Gastrocnemius medialis (tissue), 4 donors: Measurements from ENCODE around the gene EBNA1BP2. TPM values are rescaled to one million over a fixed set of nuclear protein-coding genes. Genes with fewer than 3 reads are reported as not detected.
"Not testable (repeated sequence)": the region's sequence is repeated elsewhere in the genome, so short reads cannot be mapped to it uniquely, and the experiment has no call there.

Source experiments
- ATAC-seq, 2 donors: fragments of 150-250 bp; one replicate each; pipeline ENCODE4 v1.9.1; 2016
- DNase-seq, 2 donors: peaks; one replicate each; pipeline ENCODE4 v3.0.0-alpha.2; 2019
- H3K27ac ChIP-seq, 4 donors: fragments of 200-600 bp; sonication (generic); 1 replicate in 1 of 4; 2 replicates in 3 of 4; pipeline ENCODE4 v1.5.1; 2016 to 2018; ENCODE audit warnings: mild to moderate bottlenecking in 2 of 4, moderate library complexity in 1 of 4
- H3K27me3 ChIP-seq, 3 donors: fragments of 200-600 bp; sonication (generic) in 2 of 3; 1 replicate in 1 of 3; 2 replicates in 2 of 3; pipeline versions ENCODE4 v1.5.1 to v1.6.0; 2016 to 2019; ENCODE audit warnings: mild to moderate bottlenecking in 1 of 3, moderate library complexity in 1 of 3
- H3K36me3 ChIP-seq, 2 donors: fragments of 200-600 bp; sonication (generic) in 1 of 2; one replicate each; pipeline ENCODE4 v1.5.1; 2017 to 2018
- H3K4me1 ChIP-seq, 2 donors: fragments of 200-600 bp; sonication (generic) in 1 of 2; one replicate each; pipeline ENCODE4 v1.5.1; 2016 to 2017; ENCODE audit warnings: mild to moderate bottlenecking in 2 of 2
- H3K4me3 ChIP-seq, 4 donors: fragments of 200-600 bp; sonication (generic) in 3 of 4; 1 replicate in 1 of 4; 2 replicates in 3 of 4; pipeline ENCODE4 v1.5.1; 2016 to 2019; ENCODE audit warnings: mild to moderate bottlenecking in 2 of 4
- H3K9me3 ChIP-seq, 3 donors: fragments of 200-600 bp; sonication (generic) in 2 of 3; 1 replicate in 1 of 3; 2 replicates in 2 of 3; pipeline ENCODE4 v1.5.1; 2016 to 2019
- CTCF ChIP-seq, 5 experiments: fragments of 450-650 bp in 3 of 5; fragments of 200-600 bp in 2 of 5; sonication (generic) in 2 of 5; IDR thresholded peaks in 4 of 5; conservative IDR thresholded peaks in 1 of 5; 1 replicate in 4 of 5; 2 replicates in 1 of 5; pipeline ENCODE4 v1.5.1; 2016 to 2019; ENCODE audit warnings: antibody characterized with exemption in 5 of 5, mild to moderate bottlenecking in 3 of 5, moderate library complexity in 3 of 5
- POLR2A ChIP-seq, 2 donors: fragments of 450-650 bp; IDR thresholded peaks; one replicate each; pipeline ENCODE4 v1.6.1; 2017; ENCODE audit warnings: antibody characterized with exemption in 2 of 2, mild to moderate bottlenecking in 2 of 2, moderate library complexity in 2 of 2
- in situ Hi-C, 4 donors: fragments of 200-750 bp; cut with MboI; loops; one replicate each; pipeline versions ENCODE4 v1.15.0 to v1.8.0; 2017; ENCODE audit warnings: low sequenced_read_pairs in 4 of 4
- intact Hi-C: fragments of 100-400 bp; cut with DNase I; formaldehyde crosslinking; loops from one replicate; pipeline ENCODE4 v1.15.1; 2023; ENCODE audit warnings: low total_unique reads
- total RNA-seq, 4 donors: library from RNA; depleted of rRNA; stranded (reverse); fragments of >200 nt; gene quantifications; one replicate each; pipeline versions ENCODE4 v1.1.0 to v1.2.3, GENCODE V29; 2016

The EBNA1BP2 gene
- total RNA-seq, 4 donors from 2014 or later = 41.2 to 68.4 (median 59.1) TPM

GRCh38 chr1:43214501-43215444 is 42.7 kb upstream of the EBNA1BP2 start:
- ATAC-seq = no peak
- TF ChIP-seq CTCF (IDR thresholded peaks at IDR 0.05 in 4 of 5, conservative IDR thresholded peaks at IDR 0.05 in 1 of 5) (no peak), POLR2A (IDR thresholded peaks at IDR 0.05) (no peak)
- H3K4me3 ChIP-seq = no peak overlapping the region
- DNase-seq = no peak
- H3K27ac ChIP-seq = no peak overlapping the region
- in situ Hi-C loops (no loop called here), intact Hi-C loops (no loop called here)
- H3K36me3 ChIP-seq = no peaks in the 10 kb centered on the region
- H3K27me3 ChIP-seq = peaks cover 0 to 2% (median 0%) of the 10 kb centered on the region in 3 donors
- H3K9me3 ChIP-seq = no peaks in the 10 kb centered on the region
- no peaks in the 10 kb centered on the region for H3K4me1 ChIP-seq

GRCh38 chr1:43208277-43208676 is 36.2 kb upstream of the EBNA1BP2 start:
- H3K27me3 ChIP-seq, H3K4me1 ChIP-seq, ATAC-seq, H3K9me3 ChIP-seq, in situ Hi-C loops, DNase-seq, H3K27ac ChIP-seq, intact Hi-C loops, H3K36me3 ChIP-seq, H3K4me3 ChIP-seq: not testable (repeated sequence)

GRCh38 chr1:43207229-43207853 is 35.3 kb upstream of the EBNA1BP2 start:
- intact Hi-C loops = no loop called here
- Histone ChIP-seq H3K9me3 (no peaks in the 10 kb centered on the region), H3K27ac (peak overlapping the region; percentile 25 to 62 (median 38)), H3K36me3 (no peaks in the 10 kb centered on the region), H3K27me3 (peaks cover 0 to 2% (median 0%) of the 10 kb centered on the region in 3 donors), H3K4me3 (no peak overlapping the region), H3K4me1 (peaks cover 0 to 6% of the 10 kb centered on the region in 2 donors)
- peak in 1 of 2 donors; percentile 18 for ATAC-seq
- TF ChIP-seq POLR2A (IDR thresholded peaks at IDR 0.05) = no peak
- no peak for TF ChIP-seq CTCF (IDR thresholded peaks at IDR 0.05 in 4 of 5, conservative IDR thresholded peaks at IDR 0.05 in 1 of 5)
- in situ Hi-C loops = no loop called here
- no peak for DNase-seq

GRCh38 chr1:43206600-43207228 is 34.6 kb upstream of the EBNA1BP2 start:
- ATAC-seq = peak; percentile 54 to 68
- Histone ChIP-seq H3K36me3 (no peaks in the 10 kb centered on the region), H3K27me3 (peaks cover 0 to 2% (median 0%) of the 10 kb centered on the region in 3 donors), H3K4me3 (no peak overlapping the region), H3K9me3 (no peaks in the 10 kb centered on the region), H3K27ac (peak overlapping the region; percentile 33 to 62 (median 42)), H3K4me1 (peaks cover 0 to 6% of the 10 kb centered on the region in 2 donors)
- intact Hi-C loops (no loop called here), in situ Hi-C loops (no loop called here)
- no peak for DNase-seq
- TF ChIP-seq CTCF (IDR thresholded peaks at IDR 0.05 in 4 of 5, conservative IDR thresholded peaks at IDR 0.05 in 1 of 5) = no peak
- no peak for TF ChIP-seq POLR2A (IDR thresholded peaks at IDR 0.05)

- DNase-seq = no peak
- no peak for TF ChIP-seq POLR2A (IDR thresholded peaks at IDR 0.05)
- TF ChIP-seq CTCF (IDR thresholded peaks at IDR 0.05 in 4 of 5, conservative IDR thresholded peaks at IDR 0.05 in 1 of 5) = no peak
- Histone ChIP-seq H3K4me3 (no peak overlapping the region), H3K4me1 (peaks cover 0 to 6% of the 10 kb centered on the region in 2 donors), H3K27me3 (peaks cover 0 to 2% (median 0%) of the 10 kb centered on the region in 3 donors), H3K36me3 (no peaks in the 10 kb centered on the region), H3K27ac (peak overlapping the region; percentile 3 to 42 (median 14)), H3K9me3 (no peaks in the 10 kb centered on the region)
- ATAC-seq = no peak
- in situ Hi-C loops (no loop called here), intact Hi-C loops (no loop called here)
Observed at GRCh38 chr1:43205671-43206070, 33.6 kb upstream of the EBNA1BP2 start.
